HG03135 (cell line): ENCODE data around the gene ITGA8.
"Not testable (repeated sequence)": the region's sequence is repeated elsewhere in the genome, so short reads cannot be mapped to it uniquely, and the experiment has no call there.

Source experiments
- ATAC-seq: cut with Tn5 transposase; IDR thresholded peaks from one replicate; pipeline ENCODE4 v1.9.1; 2021; ENCODE audit warnings: mild to moderate bottlenecking, moderate library complexity; ENCODE audit not compliant: unreplicated experiment

The ITGA8 gene

GRCh38 chr10:15562578-15562977 lies 157.1 kb downstream of the ITGA8 start:
- no peak for ATAC-seq

GRCh38 chr10:15562116-15562515 lies 157.6 kb downstream of the ITGA8 start:
- no peak for ATAC-seq

- no peak for ATAC-seq
Observed at GRCh38 chr10:15558136-15558535, 161.6 kb downstream of the ITGA8 start.

GRCh38 chr10:15557168-15557567 lies 162.6 kb downstream of the ITGA8 start:
- ATAC-seq = not testable (repeated sequence)

GRCh38 chr10:15550950-15551349 lies 168.8 kb downstream of the ITGA8 start:
- ATAC-seq = no peak

- no peak for ATAC-seq
Observed at GRCh38 chr10:15548331-15548730, 171.4 kb downstream of the ITGA8 start.

- no peak for ATAC-seq
Observed at GRCh38 chr10:15546606-15547005, 173.1 kb downstream of the ITGA8 start.

GRCh38 chr10:15545884-15546283 lies 173.8 kb downstream of the ITGA8 start:
- ATAC-seq = no peak

GRCh38 chr10:15545266-15545665 lies 174.5 kb downstream of the ITGA8 start:
- no peak for ATAC-seq

- ATAC-seq = no peak
Observed at GRCh38 chr10:15543994-15544393, 175.7 kb downstream of the ITGA8 start.

GRCh38 chr10:15542817-15543216 lies 176.9 kb downstream of the ITGA8 start:
- no peak for ATAC-seq

GRCh38 chr10:15541376-15541775 lies 178.3 kb downstream of the ITGA8 start:
- no peak for ATAC-seq

GRCh38 chr10:15540727-15541126 lies 179.0 kb downstream of the ITGA8 start:
- ATAC-seq = no peak

- no peak for ATAC-seq
Observed at GRCh38 chr10:15539262-15539661, 180.5 kb downstream of the ITGA8 start.

- not testable (repeated sequence) for ATAC-seq
Observed at GRCh38 chr10:15534928-15535538, 184.7 kb downstream of the ITGA8 start.

- no peak for ATAC-seq
Observed at GRCh38 chr10:15531927-15532722, 187.6 kb downstream of the ITGA8 start.

- ATAC-seq = no peak
Observed at GRCh38 chr10:15528859-15529239, 190.9 kb downstream of the ITGA8 start.

- ATAC-seq = no peak
Observed at GRCh38 chr10:15526754-15527153, 193.0 kb downstream of the ITGA8 start.

GRCh38 chr10:15521328-15521903 lies 198.3 kb downstream of the ITGA8 start:
- ATAC-seq = no peak

GRCh38 chr10:15518250-15518649 lies 201.5 kb downstream of the ITGA8 start:
- no peak for ATAC-seq

GRCh38 chr10:15516256-15517085 lies 203.3 kb downstream of the ITGA8 start:
- ATAC-seq = no peak
